MCF 10A (cell line): ENCODE measurements around the gene AICDA. TPM values are rescaled to one million over a fixed set of nuclear protein-coding genes. Genes with fewer than 3 reads are reported as not detected.

Experiments
- total RNA-seq: library from RNA; stranded (reverse); gene quantifications from 2 replicates; pipeline ENCODE4 v1.2.3, GENCODE V29; 2022

The AICDA gene
- total RNA-seq, 1 experiment from 2014 or later: not detected

Other genes with a start within 250 kb of the AICDA start
- not detected in 2 replicates for gene CLEC6A, start 156.9 kb downstream of the AICDA start, total RNA-seq
- gene CLEC4D, start 99.4 kb downstream of the AICDA start, total RNA-seq: not detected in 2 replicates
- not detected in 2 replicates for gene CLEC4E, start 72.0 kb downstream of the AICDA start, total RNA-seq
- gene MFAP5, start 50.0 kb upstream of the AICDA start, total RNA-seq: 0.64 and 1.6 TPM in 2 replicates
- gene RIMKLB, start 85.1 kb upstream of the AICDA start, total RNA-seq: 32.7 and 34.4 TPM in 2 replicates
- gene A2ML1, start 209.8 kb upstream of the AICDA start, total RNA-seq: not detected in 2 replicates